Measurements from ENCODE around the gene KCNK13. TPM values are rescaled to one million over a fixed set of nuclear protein-coding genes. Genes with fewer than 3 reads are reported as not detected.

Gene KCNK13
- total RNA-seq, 1 donor from 2014 or later, result 0.81 TPM

- intact Hi-C loops (cut with DNase I), result no loop called here
- Histone ChIP-seq H3K4me3 (no peak overlapping the region), H3K9me3 (no peaks in the 10 kb centered on the region), H3K27me3 (no peaks in the 10 kb centered on the region), H3K4me1 (no peaks in the 10 kb centered on the region), H3K36me3 (no peaks in the 10 kb centered on the region), H3K27ac (no peak overlapping the region)
- DNase-seq (no peak), ATAC-seq (no peak)
- TF ChIP-seq CTCF (IDR thresholded peaks at IDR 0.05), result no peak
Measured at GRCh38 chr14:90042496-90043252, 19.1 kb upstream of the KCNK13 start.

GRCh38 chr14:90045616-90046015 lies 16.2 kb upstream of the KCNK13 start:
- Histone ChIP-seq H3K4me1 (no peaks in the 10 kb centered on the region), H3K4me3 (no peak overlapping the region), H3K27ac (no peak overlapping the region), H3K9me3 (no peaks in the 10 kb centered on the region), H3K27me3 (no peaks in the 10 kb centered on the region), H3K36me3 (no peaks in the 10 kb centered on the region)
- ATAC-seq (peak; percentile 46), DNase-seq (no peak)
- intact Hi-C loops (cut with DNase I), result no loop called here
- TF ChIP-seq CTCF (IDR thresholded peaks at IDR 0.05), result no peak

GRCh38 chr14:90049390-90049789 lies 12.4 kb upstream of the KCNK13 start:
- ATAC-seq (no peak), DNase-seq (no peak)
- intact Hi-C loops (cut with DNase I), result no loop called here
- no peaks in the 10 kb centered on the region for H3K4me1 ChIP-seq
- no peak for TF ChIP-seq CTCF (IDR thresholded peaks at IDR 0.05)
- no peak overlapping the region for H3K27ac ChIP-seq
- peaks cover 20% of the 10 kb centered on the region for H3K27me3 ChIP-seq
- H3K9me3 ChIP-seq, result no peaks in the 10 kb centered on the region
- H3K36me3 ChIP-seq, result no peaks in the 10 kb centered on the region
- no peak overlapping the region for H3K4me3 ChIP-seq

- intact Hi-C loops (cut with DNase I), result no loop called here
- Histone ChIP-seq H3K27me3 (peaks cover 28% of the 10 kb centered on the region), H3K27ac (no peak overlapping the region), H3K9me3 (no peaks in the 10 kb centered on the region), H3K4me3 (no peak overlapping the region), H3K36me3 (no peaks in the 10 kb centered on the region), H3K4me1 (no peaks in the 10 kb centered on the region)
- no peak for DNase-seq
- no peak for ATAC-seq
- no peak for TF ChIP-seq CTCF (IDR thresholded peaks at IDR 0.05)
Measured at GRCh38 chr14:90050271-90050670, 11.5 kb upstream of the KCNK13 start.

- H3K27me3 ChIP-seq, result peaks cover 55% of the 10 kb centered on the region
- H3K9me3 ChIP-seq, result no peaks in the 10 kb centered on the region
Measured at GRCh38 chr14:90053044-90053443, 8.8 kb upstream of the KCNK13 start.

More at GRCh38 chr14:90053044-90053443, 8.8 kb upstream of the KCNK13 start:
- no peak overlapping the region for H3K4me3 ChIP-seq
- intact Hi-C loops (cut with DNase I), result no loop called here
- DNase-seq (no peak), ATAC-seq (no peak)
- H3K36me3 ChIP-seq, result no peaks in the 10 kb centered on the region
- TF ChIP-seq CTCF (IDR thresholded peaks at IDR 0.05), result no peak
- no peaks in the 10 kb centered on the region for H3K4me1 ChIP-seq
- H3K27ac ChIP-seq, result no peak overlapping the region

Data from upper lobe of right lung (tissue), 1 donor.